ENCODE measurements around the gene SRSF5. TPM values are rescaled to one million over a fixed set of nuclear protein-coding genes. Genes with fewer than 3 reads are reported as not detected.

SRSF5 gene
- total RNA-seq: 593 TPM

GRCh38 chr14:69766984-69767368, at the start of gene SRSF5:
Gene SRSF5 (plus strand): TSS chr14:69767142. CDS start chr14:69768157, 1,015 bp downstream.

GRCh38 chr14:69796797-69797500, 30.0 kb downstream of the SRSF5 start, which contains the start of gene SLC10A1:
Gene SLC10A1 (minus strand): TSS chr14:69797241. CDS start chr14:69797155, 86 bp downstream.

Other genes with a start within 250 kb of the SRSF5 start
- 3.7 TPM for gene CCDC177, start 192.3 kb upstream of the SRSF5 start, total RNA-seq
- gene SUSD6, start 155.5 kb upstream of the SRSF5 start, total RNA-seq: 25.2 TPM
- gene SLC10A1, start 30.1 kb downstream of the SRSF5 start, total RNA-seq: not detected
- 25.9 TPM for gene SMOC1, start 112.3 kb downstream of the SRSF5 start, total RNA-seq

All from camera-type eye (tissue), 1 donor.